ENCODE results near the gene SIAE.

The SIAE gene

GRCh38 chr11:124670732-124671131 lies 2.8 kb downstream of the SIAE start:
- TF ChIP-seq CTCF (IDR thresholded peaks at IDR 0.05; ENCODE audit: control extremely low read depth, extremely low read depth, low read depth, missing control alignments): no peak
- ChIA-PET CTCF (interaction anchor here (0.8 to 5.5 kb wide), 16 partner anchors 9 to 206 kb away, joined by 3 to 86 read pairs (median 12); partner anchors contain the start of genes ESAM and MSANTD2), POLR2A (no interaction called here)
- DNase-seq (ENCODE audit: extremely low spot score): no peak

- peak; percentile 76 for TF ChIP-seq CTCF (IDR thresholded peaks at IDR 0.05; ENCODE audit: control extremely low read depth, extremely low read depth, low read depth, missing control alignments)
- CTCF ChIA-PET: interaction anchor here (1.0 to 5.5 kb wide), 35 partner anchors 9 to 223 kb away, joined by 3 to 86 read pairs (median 6); partner anchors contain the start of genes ESAM and MSANTD2
- DNase-seq (ENCODE audit: extremely low spot score): peak; percentile 74
- POLR2A ChIA-PET: no interaction called here
Observed at GRCh38 chr11:124669193-124669592, 4.3 kb downstream of the SIAE start.

GRCh38 chr11:124667601-124668000 lies 5.9 kb downstream of the SIAE start:
- no peak for TF ChIP-seq CTCF (IDR thresholded peaks at IDR 0.05; ENCODE audit: control extremely low read depth, extremely low read depth, low read depth, missing control alignments)
- DNase-seq (ENCODE audit: extremely low spot score): no peak
- POLR2A ChIA-PET: no interaction called here
- CTCF ChIA-PET: interaction anchor here (0.9 to 1.4 kb wide), 5 partner anchors 78 to 170 kb away, joined by 3 to 4 read pairs (median 3); no protein-coding TSS in a partner anchor

GRCh38 chr11:124663861-124664260 lies 9.7 kb downstream of the SIAE start:
- POLR2A ChIA-PET: no interaction called here
- DNase-seq (ENCODE audit: extremely low spot score): no peak
- TF ChIP-seq CTCF (IDR thresholded peaks at IDR 0.05; ENCODE audit: control extremely low read depth, extremely low read depth, low read depth, missing control alignments): no peak
- CTCF ChIA-PET: interaction anchor here (0.9 to 4.9 kb wide), 11 partner anchors 9 to 174 kb away, joined by 3 to 19 read pairs (median 3); partner anchors contain the start of genes SIAE and SPA17

- ChIA-PET CTCF (interaction anchor here (1.0 to 4.9 kb wide), 5 partner anchors 8 to 205 kb away, joined by 3 to 31 read pairs (median 13); no protein-coding TSS in a partner anchor), POLR2A (no interaction called here)
- TF ChIP-seq CTCF (IDR thresholded peaks at IDR 0.05; ENCODE audit: control extremely low read depth, extremely low read depth, low read depth, missing control alignments): no peak
- DNase-seq (ENCODE audit: extremely low spot score): no peak
Observed at GRCh38 chr11:124662106-124662505, 11.4 kb downstream of the SIAE start.

GRCh38 chr11:124661553-124661952 lies 12.0 kb downstream of the SIAE start:
- POLR2A ChIA-PET: no interaction called here
- TF ChIP-seq CTCF (IDR thresholded peaks at IDR 0.05; ENCODE audit: control extremely low read depth, extremely low read depth, low read depth, missing control alignments): no peak
- CTCF ChIA-PET: interaction anchor here (1.0 to 4.9 kb wide), 6 partner anchors 8 to 205 kb away, joined by 3 to 31 read pairs (median 10); no protein-coding TSS in a partner anchor
- DNase-seq (ENCODE audit: extremely low spot score): no peak

Measured in GM10248 (cell line).